K562 (cell line): ENCODE measurements around the gene HDC. TPM values are rescaled to one million over a fixed set of nuclear protein-coding genes. Genes with fewer than 3 reads are reported as not detected.

Experiments
- ATAC-seq: fragments of 200-7000 bp; cut with Tn5 transposase; 3 replicates; pipeline ENCODE4 v1.9.1; 2020; ENCODE audit warnings: moderate library complexity
- BruUV-seq: library from RNA; stranded (reverse); fragments of 400-500 nt; replicated peaks from 2 replicates; lab custom pipeline; 2021; lab: Mats Ljungman, UMichigan
- CTCF ChIA-PET: fragments of 300-600 bp; formaldehyde crosslinking; extraction: SDS; loops from one replicate; lab custom pipeline; 2021; ENCODE audit warnings: low intra/inter-chr PET ratio; lab: Yijun Ruan, JAX
- POLR2A ChIA-PET: fragments of 300-600, 350-650 bp; sonication (Branson Sonifier 250); formaldehyde crosslinking; extraction: SDS; loops from one replicate; lab custom pipeline; 2021; ENCODE audit warnings: antibody characterized with exemption, inconsistent platforms; lab: Yijun Ruan, JAX
- DNase-seq, 4 experiments: peaks; one replicate each; pipeline versions ENCODE4 v3.0.0 to v3.0.0-alpha.2; 2011 to 2018; ENCODE audit warnings: low spot score in 3 of 4, mixed read lengths in 3 of 4; ENCODE audit errors: extremely low read depth in 1 of 4
- FAIRE-seq: peaks from 2 replicates; lab custom pipeline; 2011; peaks lifted over from hg19 to GRCh38; lab: Jason Lieb, UNC
- H2AFZ ChIP-seq: 2 replicates; pipeline ENCODE4 v1.6.0; 2011; ENCODE audit warnings: low read depth, low read length, control low read depth, inconsistent platforms
- H3K27ac ChIP-seq: fragments of 200-600 bp; 3 replicates; pipeline ENCODE4 v1.8.0; 2011; ENCODE audit warnings: low read depth, mild to moderate bottlenecking, control low read depth, inconsistent platforms, low read length, moderate library complexity, mixed read lengths; ENCODE audit errors: extremely low read depth
- H3K27me3 ChIP-seq, 2 experiments: fragments of 300-600 bp in 1 of 2; 2 replicates in 1 of 2; 3 replicates in 1 of 2; pipeline versions ENCODE4 v1.6.0 to v1.8.0; 2011; ENCODE audit warnings: inconsistent platforms in 2 of 2, low read length in 2 of 2, mild to moderate bottlenecking in 1 of 2, mixed read lengths in 1 of 2, moderate library complexity in 1 of 2; ENCODE audit not compliant: control insufficient read depth in 2 of 2, insufficient read depth in 2 of 2
- H3K36me3 ChIP-seq: fragments of 300-600 bp; 3 replicates; pipeline ENCODE4 v1.8.0; 2011; ENCODE audit warnings: mild to moderate bottlenecking, low read length, inconsistent platforms; ENCODE audit not compliant: control insufficient read depth, insufficient read depth
- H3K4me1 ChIP-seq, 2 experiments: fragments of 200-600 bp in 1 of 2; replicated peaks in 1 of 2; 2 replicates in 1 of 2; 3 replicates in 1 of 2; pipeline versions ENCODE4 v1.5.1 to v1.8.0; 2011; ENCODE audit warnings: inconsistent platforms in 2 of 2, low read length in 2 of 2, mild to moderate bottlenecking in 1 of 2, mixed read lengths in 1 of 2, moderate library complexity in 1 of 2; ENCODE audit not compliant: control insufficient read depth in 2 of 2, insufficient read depth in 2 of 2
- H3K4me2 ChIP-seq: 2 replicates; pipeline ENCODE4 v1.6.1; 2011; ENCODE audit warnings: low read length, control low read depth, inconsistent platforms, mixed read lengths; ENCODE audit not compliant: insufficient read depth
- H3K4me3 ChIP-seq: fragments of 200-600 bp; sonication (generic), shearing (Covaris generic); 2 replicates; pipeline ENCODE4 v1.5.1; 2016; ENCODE audit warnings: control low read depth, inconsistent platforms
- H3K79me2 ChIP-seq: fragments of 200-600 bp; 3 replicates; pipeline ENCODE4 v1.8.0; 2011; ENCODE audit warnings: low read length, inconsistent platforms; ENCODE audit not compliant: control insufficient read depth, insufficient read depth
- H3K9ac ChIP-seq, 2 experiments: 2 replicates each; pipeline versions ENCODE4 v1.6.0 to v1.6.1; 2011; ENCODE audit warnings: low read depth in 2 of 2, low read length in 2 of 2, control low read depth in 1 of 2, inconsistent platforms in 1 of 2, mild to moderate bottlenecking in 1 of 2, mixed read lengths in 1 of 2; ENCODE audit not compliant: insufficient read depth in 1 of 2
- H3K9me1 ChIP-seq: one replicate; pipeline ENCODE4 v1.6.0; 2011; ENCODE audit warnings: inconsistent platforms, mild to moderate bottlenecking, low read length, moderate library complexity; ENCODE audit not compliant: control insufficient read depth, insufficient read depth
- H3K9me3 ChIP-seq: replicated peaks from 2 replicates; pipeline ENCODE4 v1.5.1; 2011; ENCODE audit warnings: low read depth, low read length, inconsistent platforms; ENCODE audit not compliant: control insufficient read depth, insufficient read depth
- H4K20me1 ChIP-seq: replicated peaks from 2 replicates; pipeline ENCODE4 v1.6.1; 2011; ENCODE audit warnings: low read length, inconsistent platforms, mixed read lengths; ENCODE audit not compliant: control insufficient read depth, insufficient read depth
- CHD2 ChIP-seq: IDR thresholded peaks from 2 replicates; pipeline ENCODE4 v1.6.1; 2011; ENCODE audit warnings: low read depth, low read length
- CREB3 ChIP-seq: fragments of 450-650 bp; conservative IDR thresholded peaks from 2 replicates; pipeline ENCODE4 v1.6.1; 2016; ENCODE audit warnings: missing genetic modification characterization, low read depth, mild to moderate bottlenecking, missing compliant biosample characterization, moderate library complexity
- FOS ChIP-seq: IDR thresholded peaks from 3 replicates; pipeline ENCODE4 v1.6.1; 2011; ENCODE audit not compliant: insufficient read length; ENCODE audit errors: extremely low read depth
- IRF1 ChIP-seq: sonication (generic); formaldehyde crosslinking; IDR thresholded peaks from 2 replicates; pipeline ENCODE4 v1.8.0; 2022; ENCODE audit warnings: missing genetic modification reagents, mild to moderate bottlenecking, borderline replicate concordance
- KDM5B ChIP-seq: fragments of 200-600 bp; sonication (generic); IDR thresholded peaks from 2 replicates; pipeline ENCODE4 v1.6.1; 2012; ENCODE audit warnings: low read depth, mild to moderate bottlenecking, moderate library complexity, low read length, control low read depth, inconsistent platforms; ENCODE audit not compliant: insufficient replicate concordance
- L3MBTL2 ChIP-seq: fragments of 450-650 bp; IDR thresholded peaks from 2 replicates; pipeline ENCODE4 v1.6.1; 2016; ENCODE audit warnings: mild to moderate bottlenecking, moderate library complexity
- PATZ1 ChIP-seq: fragments of 250-450 bp; sonication (Bioruptor Pico); IDR thresholded peaks from 2 replicates; pipeline ENCODE4 v1.5.0; 2020; ENCODE audit warnings: mild to moderate bottlenecking, borderline replicate concordance
- POLR2AphosphoS5 ChIP-seq: IDR thresholded peaks from 2 replicates; pipeline ENCODE4 v1.6.1; 2011; ENCODE audit warnings: mild to moderate bottlenecking, low read depth, low read length, moderate library complexity; ENCODE audit not compliant: control insufficient read depth, insufficient read depth
- RBM25 ChIP-seq: fragments of 200-400 bp; formaldehyde crosslinking; IDR thresholded peaks from 2 replicates; pipeline ENCODE4 v1.6.1; 2018; ENCODE audit warnings: low read length, low read depth, moderate library complexity; ENCODE audit not compliant: severe bottlenecking
- ZNF586 ChIP-seq: fragments of 450-650 bp; formaldehyde crosslinking; conservative IDR thresholded peaks from 2 replicates; pipeline ENCODE4 v1.4.0; 2020; ENCODE audit warnings: mild to moderate bottlenecking, moderate library complexity
- WGBS: fragments of 100-300 bp; shearing (Covaris generic); methylation state at CpG from one replicate; pipeline ENCODE4 v1.1.6; 2016; ENCODE audit warnings: low coverage, mixed read lengths; ENCODE audit not compliant: insufficient coverage; ENCODE audit errors: missing lambda C conversion rate; 5-methylcytosine and 5-hydroxymethylcytosine counted together
- in situ Hi-C: fragments of 300-500 bp; cut with MboI; formaldehyde crosslinking; loops from 4 replicates; pipeline ENCODE4 v1.15.0; 2018; ENCODE audit warnings: inconsistent platforms, mixed read lengths
- intact Hi-C: fragments of 100-400 bp; cut with micrococcal nuclease; formaldehyde crosslinking; loops from 2 replicates; pipeline ENCODE4 v1.14.2; 2022
- polyA plus RNA-seq, 8 experiments: library from polyadenylated mRNA; depleted of rRNA in 4 of 8; stranded (reverse) in 5 of 8; unstranded in 3 of 8; fragments of >200 nt; fragmentation: Nextera tagmentation in 2 of 8; fragmentation: Illumina TruSeq in 1 of 8; extraction: Ambion mirVana in 2 of 8; extraction: Trizol in 1 of 8; gene quantifications; 2 replicates each; pipeline versions ENCODE4 v1.2.1 to v1.2.3, GENCODE V29; 2011 to 2014; ENCODE audit warnings: inconsistent platforms in 1 of 8, missing spikeins in 1 of 8
- total RNA-seq, 7 experiments: library from RNA; depleted of rRNA in 6 of 7; stranded (reverse); fragments of >200 nt in 6 of 7; fragmentation: Illumina TruSeq in 2 of 7; extraction: Trizol in 2 of 7; gene quantifications; 2 replicates each; pipeline versions ENCODE4 v1.2.1 to v1.2.3, GENCODE V29; 2011 to 2021; ENCODE audit warnings: low replicate concordance in 1 of 7

HDC gene
- total and polyA plus RNA-seq, 9 of the 15 experiments (the other 6 are each of a cell fraction or from before 2014, with no cell fraction given), result 0.26 to 5.3 (median 0.99) TPM

GRCh38 chr15:50267577-50267976 is 2.1 kb upstream of the HDC start:
- Histone ChIP-seq H3K27ac (no peak overlapping the region), H3K4me3 (no peak overlapping the region), H3K4me1 (peaks cover 5 to 17% of the 10 kb centered on the region in 2 experiments), H2AFZ (no peak overlapping the region), H3K4me2 (no peak overlapping the region)
- CTCF ChIA-PET, result no interaction called here
- POLR2A ChIA-PET, result no interaction called here
- no peak for FAIRE-seq
- in situ Hi-C loops, result no loop called here
- TF ChIP-seq RBM25 (peak; percentile 64), CREB3 (tag) (no peak)
- TF ChIP-seq, all 486 proteins: peak for 1
- H3K27me3 ChIP-seq, result no peaks in the 10 kb centered on the region
- 45% methylated on average over 2 of the region's 2 CpGs for WGBS
- H3K9ac ChIP-seq, result no peak overlapping the region
- H3K36me3 ChIP-seq, result no peaks in the 10 kb centered on the region
- BruUV-seq, result no TSS peak
- no peaks in the 10 kb centered on the region for H4K20me1 ChIP-seq
- no peaks in the 10 kb centered on the region for H3K9me1 ChIP-seq
- no peaks in the 10 kb centered on the region for H3K9me3 ChIP-seq
- DNase-seq, result no peak
- no peak for ATAC-seq
- no peaks in the 10 kb centered on the region for H3K79me2 ChIP-seq
- intact Hi-C loops, result no loop called here

GRCh38 chr15:50262533-50262932 is 3.0 kb downstream of the HDC start:
- no peak overlapping the region for H3K4me2 ChIP-seq
- H3K27ac ChIP-seq, result no peak overlapping the region
- H3K4me3 ChIP-seq, result no peak overlapping the region
- no peaks in the 10 kb centered on the region for H3K36me3 ChIP-seq
- ATAC-seq, result no peak
- TF ChIP-seq FOS (no peak), CHD2 (no peak), L3MBTL2 (0 out of 2 replicates have a peak, but pooled peaks have one; percentile 1), ZNF586 (no peak), KDM5B (no peak), IRF1 (CRISPR knock-in tag) (no peak), PATZ1 (no peak), POLR2AphosphoS5 (no peak)
- TF ChIP-seq, all 486 proteins: peak for 1
- no peak for DNase-seq
- no peak for FAIRE-seq
- POLR2A ChIA-PET, result interaction anchor here (1.2 kb wide), 1 partner anchor 43 kb away, joined by 3 read pairs; no protein-coding TSS in a partner anchor
- Histone ChIP-seq H3K27me3 (no peaks in the 10 kb centered on the region), H2AFZ (no peak overlapping the region), H3K79me2 (no peaks in the 10 kb centered on the region), H3K9me3 (no peaks in the 10 kb centered on the region), H4K20me1 (no peaks in the 10 kb centered on the region), H3K9me1 (no peaks in the 10 kb centered on the region), H3K4me1 (peaks cover 46 to 49% of the 10 kb centered on the region in 2 experiments), H3K9ac (peak overlapping the region; percentile 11 to 69; a peak in 3 of 4 replicates)
- WGBS, result 98% methylated on average over 4 of the region's 4 CpGs
- intact Hi-C loops, result loop anchor here (5.0 kb wide), 2 partner anchors 115 to 160 kb away; partner anchors contain the start of gene USP8
- CTCF ChIA-PET, result no interaction called here
- in situ Hi-C loops, result no loop called here
- no TSS peak for BruUV-seq
